ENCODE data around the gene ATIC.

DNA sequence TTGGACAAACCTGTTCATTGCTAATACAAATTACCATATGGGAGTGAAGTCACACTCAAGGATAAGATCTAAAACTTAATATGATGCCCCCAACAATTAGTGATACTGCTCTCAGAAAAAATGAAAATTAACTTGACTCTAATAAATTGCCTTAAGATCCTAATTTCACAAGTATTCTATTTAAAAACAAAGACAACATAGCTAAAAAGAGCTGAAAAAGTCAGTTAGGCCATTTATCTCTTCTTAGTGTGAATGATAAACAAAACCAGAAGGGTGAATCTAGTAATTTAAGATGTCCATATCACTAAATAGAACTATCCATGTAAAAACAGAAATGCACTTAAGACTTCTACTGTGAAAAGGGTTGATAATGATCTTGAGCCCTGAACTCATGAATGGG is 70.6 kb downstream of the ATIC start:
- TF ChIP-seq, protein P1, sequence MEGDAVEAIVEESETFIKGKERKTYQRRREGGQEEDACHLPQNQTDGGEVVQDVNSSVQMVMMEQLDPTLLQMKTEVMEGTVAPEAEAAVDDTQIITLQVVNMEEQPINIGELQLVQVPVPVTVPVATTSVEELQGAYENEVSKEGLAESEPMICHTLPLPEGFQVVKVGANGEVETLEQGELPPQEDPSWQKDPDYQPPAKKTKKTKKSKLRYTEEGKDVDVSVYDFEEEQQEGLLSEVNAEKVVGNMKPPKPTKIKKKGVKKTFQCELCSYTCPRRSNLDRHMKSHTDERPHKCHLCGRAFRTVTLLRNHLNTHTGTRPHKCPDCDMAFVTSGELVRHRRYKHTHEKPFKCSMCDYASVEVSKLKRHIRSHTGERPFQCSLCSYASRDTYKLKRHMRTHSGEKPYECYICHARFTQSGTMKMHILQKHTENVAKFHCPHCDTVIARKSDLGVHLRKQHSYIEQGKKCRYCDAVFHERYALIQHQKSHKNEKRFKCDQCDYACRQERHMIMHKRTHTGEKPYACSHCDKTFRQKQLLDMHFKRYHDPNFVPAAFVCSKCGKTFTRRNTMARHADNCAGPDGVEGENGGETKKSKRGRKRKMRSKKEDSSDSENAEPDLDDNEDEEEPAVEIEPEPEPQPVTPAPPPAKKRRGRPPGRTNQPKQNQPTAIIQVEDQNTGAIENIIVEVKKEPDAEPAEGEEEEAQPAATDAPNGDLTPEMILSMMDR (IDR thresholded peaks at IDR 0.05): no peak
- no peak for TF ChIP-seq POLR2A (IDR thresholded peaks at IDR 0.05)

All from heart left ventricle (tissue), 13 donors.